NT2/D1 (cell line): Measurements from ENCODE around the gene CCDC102B.

Experiments used
- DNase-seq: peaks from one replicate; pipeline ENCODE4 v3.0.0-alpha.2; 2011; ENCODE audit warnings: low read depth, low spot score
- H3K27me3 ChIP-seq: 2 replicates; pipeline ENCODE4 v1.6.0; 2011; ENCODE audit warnings: mild to moderate bottlenecking; ENCODE audit not compliant: insufficient read length, insufficient read depth
- H3K36me3 ChIP-seq: 2 replicates; pipeline ENCODE4 v1.6.1; 2011; ENCODE audit warnings: mild to moderate bottlenecking, low read length, mixed read lengths; ENCODE audit not compliant: insufficient read depth, insufficient read length
- H3K4me1 ChIP-seq: 2 replicates; pipeline ENCODE4 v1.5.1; 2011; ENCODE audit not compliant: insufficient read depth, insufficient read length
- H3K4me3 ChIP-seq: 2 replicates; pipeline ENCODE4 v1.5.1; 2011; ENCODE audit warnings: low read depth; ENCODE audit not compliant: insufficient read length
- H3K9ac ChIP-seq: 2 replicates; pipeline ENCODE4 v1.6.0; 2011; ENCODE audit warnings: low read depth; ENCODE audit not compliant: insufficient read length
- H3K9me3 ChIP-seq: 2 replicates; pipeline ENCODE4 v1.5.1; 2011; ENCODE audit warnings: mild to moderate bottlenecking, low read length; ENCODE audit not compliant: insufficient read depth
- SUZ12 ChIP-seq: IDR thresholded peaks from 2 replicates; pipeline ENCODE4 v1.6.1; 2011; ENCODE audit not compliant: insufficient read length, insufficient read depth; ENCODE audit errors: extremely low read depth
- YY1 ChIP-seq: IDR thresholded peaks from 2 replicates; pipeline ENCODE4 v1.6.1; 2011; ENCODE audit not compliant: insufficient read length, insufficient read depth
- ZNF274 ChIP-seq: IDR thresholded peaks from 2 replicates; pipeline ENCODE4 v1.6.1; 2011; ENCODE audit warnings: mild to moderate bottlenecking, low read depth, low read length

The CCDC102B gene

DNA sequence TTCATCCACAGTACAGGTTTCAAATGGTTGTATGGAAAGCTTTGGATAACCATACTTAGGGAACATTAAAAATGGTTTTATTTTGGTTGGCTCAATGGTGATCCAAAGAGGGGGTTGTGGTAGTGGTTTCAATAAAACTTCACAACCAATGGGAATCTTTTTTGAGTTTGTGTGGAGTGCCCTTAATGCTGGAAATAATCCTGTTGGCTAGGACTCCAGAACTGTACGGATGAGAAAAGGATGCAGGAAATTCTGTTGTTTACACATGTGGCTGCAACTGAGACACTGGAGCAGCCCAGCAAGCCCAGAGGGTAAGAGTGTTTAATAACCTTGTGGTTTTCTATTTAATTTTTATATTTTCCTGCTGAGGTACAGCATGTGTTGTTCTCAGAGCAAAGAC is at the start of gene CCDC102B:
TSS of gene CCDC102B (plus strand) at position 210 of the 400 bp plus-strand sequence. CDS start 38,684 bp downstream, outside the sequence.
- Histone ChIP-seq H3K9ac (no peak within 1 kb of the TSS), H3K36me3 (no peaks in the 10 kb centered on the region), H3K27me3 (no peaks in the 10 kb centered on the region), H3K9me3 (no peaks in the 10 kb centered on the region), H3K4me3 (no peak within 1 kb of the TSS), H3K4me1 (no peaks in the 10 kb centered on the region)
- TF ChIP-seq SUZ12, result no peak
- no peak for TF ChIP-seq YY1
- TF ChIP-seq ZNF274, result no peak
- DNase-seq, result no peak

DNA sequence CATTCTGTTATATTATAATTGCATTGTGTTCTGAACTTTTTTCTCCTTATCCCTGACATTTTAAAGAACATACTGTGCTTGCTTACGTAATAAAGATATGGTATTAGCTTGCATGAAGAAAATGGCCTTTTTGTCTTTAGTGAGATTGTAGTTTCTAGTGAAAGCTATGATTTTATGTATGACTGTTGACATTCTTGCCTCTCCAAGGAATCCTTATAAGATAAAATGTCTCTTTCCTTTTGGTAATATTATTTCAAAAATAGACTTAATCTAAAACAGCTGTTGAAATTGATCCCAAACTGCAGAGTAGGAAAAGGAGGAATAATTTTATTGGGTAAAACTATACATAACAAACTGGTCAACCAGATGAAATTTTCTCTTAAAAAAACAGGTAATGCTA is 40.8 kb upstream of the CCDC102B start:
- TF ChIP-seq SUZ12, result no peak
- TF ChIP-seq ZNF274, result no peak
- no peak for TF ChIP-seq YY1
- Histone ChIP-seq H3K9ac (no peak overlapping the region), H3K36me3 (no peaks in the 10 kb centered on the region), H3K27me3 (no peaks in the 10 kb centered on the region), H3K4me3 (no peak overlapping the region), H3K4me1 (no peaks in the 10 kb centered on the region), H3K9me3 (peaks cover 9% of the 10 kb centered on the region; the same call in 1 of the 2 replicates)
- no peak for DNase-seq

DNA sequence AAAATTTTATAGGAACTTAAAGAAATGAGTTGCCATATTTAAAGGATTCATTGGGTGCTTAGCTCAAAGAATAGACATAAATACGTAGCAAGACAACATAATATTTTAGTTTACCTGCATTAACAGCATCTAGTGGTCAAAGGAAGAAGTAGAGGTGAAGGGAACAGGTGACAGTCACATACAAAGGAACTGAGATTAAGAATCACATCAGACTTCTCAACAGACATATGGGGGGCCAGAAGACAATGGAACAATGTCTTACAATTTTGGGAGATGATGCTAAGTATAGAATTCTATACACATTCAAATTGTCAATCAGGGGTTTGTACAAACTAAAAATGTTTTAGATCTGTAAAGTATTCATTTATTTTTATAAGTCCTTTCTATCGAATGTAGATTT is 38.6 kb upstream of the CCDC102B start:
- TF ChIP-seq SUZ12, result no peak
- no peak for TF ChIP-seq YY1
- no peak for TF ChIP-seq ZNF274
- DNase-seq, result no peak
- peaks cover 9% of the 10 kb centered on the region; the same call in 1 of the 2 replicates for H3K9me3 ChIP-seq
- H3K36me3 ChIP-seq, result no peaks in the 10 kb centered on the region
- H3K9ac ChIP-seq, result no peak overlapping the region
- H3K4me1 ChIP-seq, result no peaks in the 10 kb centered on the region
- no peaks in the 10 kb centered on the region for H3K27me3 ChIP-seq
- no peak overlapping the region for H3K4me3 ChIP-seq

DNA sequence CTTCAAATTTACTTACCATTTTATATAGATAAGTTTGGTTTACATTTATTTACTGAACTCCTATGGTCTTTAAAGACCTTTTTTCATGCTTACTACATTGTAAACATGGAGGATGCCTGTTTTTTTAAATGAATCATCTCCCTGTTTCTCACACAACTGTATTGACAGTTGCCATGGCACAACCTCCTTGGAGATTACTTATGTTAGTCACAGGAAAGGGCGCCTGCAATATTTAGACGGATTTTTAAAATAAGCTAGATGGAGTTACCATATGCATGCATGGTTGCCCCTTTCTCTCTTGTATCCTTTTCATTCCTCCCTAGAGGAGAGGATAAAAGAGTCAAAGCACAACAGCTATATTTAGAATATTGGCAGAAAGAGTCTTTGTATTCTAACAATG is 34.8 kb upstream of the CCDC102B start:
- H3K36me3 ChIP-seq, result no peaks in the 10 kb centered on the region
- no peak for DNase-seq
- peaks cover 9% of the 10 kb centered on the region; the same call in 1 of the 2 replicates for H3K9me3 ChIP-seq
- no peaks in the 10 kb centered on the region for H3K27me3 ChIP-seq
- no peaks in the 10 kb centered on the region for H3K4me1 ChIP-seq
- no peak overlapping the region for H3K9ac ChIP-seq
- TF ChIP-seq SUZ12, result no peak
- no peak for TF ChIP-seq YY1
- TF ChIP-seq ZNF274, result no peak
- H3K4me3 ChIP-seq, result no peak overlapping the region

DNA sequence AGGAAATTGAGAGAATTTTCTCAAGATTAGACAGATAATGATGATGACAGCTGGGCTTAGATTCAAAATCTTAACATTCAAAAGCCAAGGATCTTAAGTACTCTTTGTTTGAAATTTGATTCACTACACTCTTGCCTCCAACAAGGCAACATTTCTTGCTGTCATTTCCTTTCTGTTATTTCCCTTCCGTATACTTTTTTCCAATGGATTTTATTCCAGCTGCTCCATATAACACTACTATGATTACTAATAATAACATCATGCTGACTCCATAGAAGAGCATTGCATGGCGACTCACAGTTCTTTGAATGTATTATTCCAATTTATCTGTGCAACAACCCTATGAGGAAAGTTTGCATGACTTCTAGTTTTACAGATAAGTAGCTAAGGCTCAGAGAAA is 33.9 kb upstream of the CCDC102B start:
- Histone ChIP-seq H3K9me3 (peaks cover 8% of the 10 kb centered on the region; the same call in 1 of the 2 replicates), H3K27me3 (no peaks in the 10 kb centered on the region), H3K9ac (no peak overlapping the region), H3K4me3 (no peak overlapping the region), H3K4me1 (no peaks in the 10 kb centered on the region), H3K36me3 (no peaks in the 10 kb centered on the region)
- DNase-seq, result no peak
- TF ChIP-seq ZNF274, result no peak
- TF ChIP-seq SUZ12, result no peak
- TF ChIP-seq YY1, result no peak

DNA sequence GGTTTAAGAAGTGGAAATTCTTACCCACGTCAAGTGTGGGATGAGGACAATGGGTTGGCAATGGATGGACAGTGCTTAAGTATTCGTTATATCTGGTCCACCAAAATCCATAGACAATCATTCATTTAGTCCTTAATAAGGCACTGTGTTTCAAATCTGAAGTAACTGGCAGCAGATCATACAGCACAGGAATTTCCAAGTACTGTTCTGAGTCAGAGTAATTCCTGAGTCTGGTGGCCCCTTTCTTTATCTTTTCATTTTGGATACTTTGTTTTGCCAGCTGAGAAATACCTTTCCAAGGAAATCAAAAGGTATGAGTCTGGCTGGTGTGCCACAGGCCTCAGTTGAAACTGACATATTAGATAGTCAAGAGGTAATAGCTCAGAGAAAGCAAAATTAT is 31.4 kb upstream of the CCDC102B start:
- Histone ChIP-seq H3K4me3 (no peak overlapping the region), H3K27me3 (no peaks in the 10 kb centered on the region), H3K36me3 (no peaks in the 10 kb centered on the region), H3K9ac (no peak overlapping the region), H3K9me3 (no peaks in the 10 kb centered on the region), H3K4me1 (no peaks in the 10 kb centered on the region)
- TF ChIP-seq SUZ12, result no peak
- TF ChIP-seq ZNF274, result no peak
- no peak for TF ChIP-seq YY1
- DNase-seq, result no peak

DNA sequence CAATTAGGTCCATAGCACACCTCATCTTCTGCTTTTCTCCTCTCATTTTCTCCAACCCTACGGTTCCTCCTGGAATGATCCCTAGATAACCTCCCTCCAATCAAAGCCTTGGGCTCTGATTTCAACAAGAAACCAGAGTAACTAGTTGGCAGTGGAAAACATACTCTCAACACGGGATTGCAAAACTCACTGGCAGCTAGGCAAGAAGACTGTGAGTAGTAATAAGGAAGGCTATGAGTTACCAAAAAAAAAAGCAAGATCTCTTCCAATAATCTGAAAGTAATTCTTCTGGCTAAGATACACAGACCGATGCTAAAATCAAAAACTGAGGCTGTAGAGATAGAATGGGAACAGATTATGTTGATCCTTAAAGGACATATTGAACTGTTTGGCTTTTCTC is 28.4 kb upstream of the CCDC102B start:
- H3K4me3 ChIP-seq, result no peak overlapping the region
- no peaks in the 10 kb centered on the region for H3K4me1 ChIP-seq
- no peak overlapping the region for H3K9ac ChIP-seq
- DNase-seq, result no peak
- no peaks in the 10 kb centered on the region for H3K27me3 ChIP-seq
- TF ChIP-seq YY1 (no peak), SUZ12 (no peak)
- H3K9me3 ChIP-seq, result no peaks in the 10 kb centered on the region
- H3K36me3 ChIP-seq, result no peaks in the 10 kb centered on the region

DNA sequence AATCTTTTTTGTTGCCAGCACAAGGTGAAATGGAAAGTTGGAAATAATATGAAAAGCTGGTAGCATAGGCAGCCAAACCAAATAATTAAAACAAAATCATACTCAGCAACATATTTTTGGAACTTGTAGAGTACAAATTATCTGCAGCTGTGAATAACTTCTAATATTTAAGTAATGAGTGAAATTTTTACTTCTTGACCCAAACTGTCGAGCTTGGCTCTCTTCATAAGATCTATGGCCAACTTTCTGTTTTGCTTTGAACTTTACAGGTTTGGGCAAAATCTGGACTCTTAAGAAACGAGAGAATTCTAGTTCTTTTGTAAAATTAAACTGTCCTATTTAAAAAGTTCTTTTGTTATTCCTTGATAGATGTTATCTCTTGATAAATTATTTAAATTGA is 25.6 kb upstream of the CCDC102B start:
- DNase-seq, result no peak
- TF ChIP-seq SUZ12 (no peak), ZNF274 (no peak), YY1 (no peak)

More for the DNA sequence above, 25.6 kb upstream of the CCDC102B start:
- Histone ChIP-seq H3K4me3 (no peak overlapping the region), H3K9me3 (no peaks in the 10 kb centered on the region), H3K27me3 (no peaks in the 10 kb centered on the region), H3K9ac (no peak overlapping the region), H3K4me1 (no peaks in the 10 kb centered on the region), H3K36me3 (no peaks in the 10 kb centered on the region)
